Measurements from ENCODE around the gene SLC29A2. TPM values are rescaled to one million over a fixed set of nuclear protein-coding genes. Genes with fewer than 3 reads are reported as not detected.

The SLC29A2 gene
- total RNA-seq (ENCODE audit: low replicate concordance) = 6.9 and 15.3 TPM in 2 replicates

DNA sequence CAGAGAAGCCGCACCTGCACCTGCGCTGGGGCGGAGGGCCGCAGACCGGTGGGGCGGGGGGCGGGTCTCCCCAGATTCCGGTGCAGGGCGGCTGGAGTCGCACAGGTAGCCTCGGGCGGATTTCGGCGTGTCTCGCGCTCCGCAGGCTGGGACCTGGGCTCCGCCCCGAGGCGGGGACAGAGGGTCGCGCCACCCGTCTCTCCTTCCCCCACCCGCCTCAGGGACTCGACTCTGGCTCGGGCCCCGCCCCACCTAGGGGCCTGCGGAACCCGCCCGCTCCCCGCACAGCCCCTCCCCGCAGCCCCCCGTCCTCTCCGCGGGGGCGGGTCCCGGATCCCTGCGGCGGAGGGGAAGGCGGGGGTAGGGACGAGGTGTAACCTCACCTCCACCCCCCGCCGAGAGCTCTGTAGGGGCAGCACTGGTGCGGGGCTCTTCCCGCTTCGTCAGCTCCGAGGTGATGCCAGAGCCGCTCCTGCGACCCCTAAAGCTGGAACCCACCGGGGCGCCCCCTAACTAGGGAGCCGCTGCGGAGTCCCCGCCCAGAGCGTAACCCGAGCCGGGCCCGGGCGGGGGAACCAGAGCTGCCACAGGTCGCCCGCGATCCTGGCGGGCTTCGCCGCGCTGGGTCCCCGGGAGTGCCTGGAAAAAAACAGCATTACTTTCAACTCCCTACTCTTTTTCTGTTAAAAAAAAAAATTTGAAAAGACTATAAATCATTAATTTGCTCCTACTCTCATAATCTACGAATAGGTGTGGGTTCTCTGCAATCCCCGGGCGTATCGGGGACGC, at the start of gene SLC29A2:
SLC29A2 (minus strand) TSS at position 134 of the 789 bp plus-strand sequence. CDS start 169 bp downstream, outside the sequence.
- Histone ChIP-seq H3K27ac (peak within 1 kb of the TSS; percentile 76), H3K9ac (no peak within 1 kb of the TSS)

GRCh38 chr11:66420671-66421476, 49.3 kb upstream of the SLC29A2 start, which contains the start of gene NPAS4:
Gene NPAS4 (plus strand): TSS chr11:66421035. CDS start chr11:66421180, 145 bp downstream.
- TF ChIP-seq EZH2phosphoT487 (IDR thresholded peaks at IDR 0.05) (peak; percentile 98), EZH2 (IDR thresholded peaks at IDR 0.05) (peak; percentile 100), CTCF (IDR thresholded peaks at IDR 0.05) (no peak)
- Histone ChIP-seq H3F3A (ENCODE audit: low read depth) (peaks cover 9% of the 10 kb centered on the region), H3K27me3 (peaks cover 37% of the 10 kb centered on the region), H3K4me3 (peak within 1 kb of the TSS; percentile 31), H3K36me3 (no peaks in the 10 kb centered on the region), H3K9ac (no peak within 1 kb of the TSS), H3K79me2 (ENCODE audit: low read depth) (no peaks in the 10 kb centered on the region), H3K4me1 (peaks cover 16% of the 10 kb centered on the region), H3K4me2 (peak within 1 kb of the TSS; percentile 72), H3K27ac (no peak within 1 kb of the TSS), H2AFZ (replicated peaks) (no peak within 1 kb of the TSS), H3K9me3 (ENCODE audit: low read depth) (no peaks in the 10 kb centered on the region), H4K20me1 (ENCODE audit: low read depth) (peaks cover 56% of the 10 kb centered on the region)
- peak; percentile 49 for DNase-seq (ENCODE audit: low spot score)
- H3K27ac Mint-ChIP-seq = no peak within 1 kb of the TSS
- H3K4me3 Mint-ChIP-seq = peak within 1 kb of the TSS; percentile 41
- H3K9me3 Mint-ChIP-seq = no peaks in the 10 kb centered on the region
- peaks cover 29% of the 10 kb centered on the region for H3K4me1 Mint-ChIP-seq
- peaks cover 41% of the 10 kb centered on the region for H3K27me3 Mint-ChIP-seq (ENCODE audit: insufficient read depth, low read depth)
- peaks cover 4% of the 10 kb centered on the region for H3K36me3 Mint-ChIP-seq

More for the DNA sequence above, at the start of gene SLC29A2:
- DNase-seq (ENCODE audit: low spot score) = peak; percentile 97
- peaks cover 11% of the 10 kb centered on the region for H4K20me1 ChIP-seq (ENCODE audit: low read depth)
- Mint-ChIP-seq H3K4me3 (peak within 1 kb of the TSS; percentile 95), H3K27me3 (ENCODE audit: insufficient read depth, low read depth) (peaks cover 3% of the 10 kb centered on the region), H3K36me3 (peaks cover 9% of the 10 kb centered on the region), H3K4me1 (peaks cover 24% of the 10 kb centered on the region), H3K9me3 (no peaks in the 10 kb centered on the region), H3K27ac (peak within 1 kb of the TSS; percentile 50)
- no peaks in the 10 kb centered on the region for H3K9me3 ChIP-seq (ENCODE audit: low read depth)
- peaks cover 22% of the 10 kb centered on the region for H3K79me2 ChIP-seq (ENCODE audit: low read depth)
- H3K4me1 ChIP-seq = peaks cover 15% of the 10 kb centered on the region
- TF ChIP-seq CTCF (IDR thresholded peaks at IDR 0.05) (no peak), EZH2 (IDR thresholded peaks at IDR 0.05) (peak; percentile 28), EZH2phosphoT487 (IDR thresholded peaks at IDR 0.05) (no peak)
- H3K27me3 ChIP-seq = no peaks in the 10 kb centered on the region
- peak within 1 kb of the TSS; percentile 89 for H2AFZ ChIP-seq (replicated peaks)
- H3K36me3 ChIP-seq = no peaks in the 10 kb centered on the region
- H3K4me2 ChIP-seq = peak within 1 kb of the TSS; percentile 87
- peak within 1 kb of the TSS; percentile 81 for H3K4me3 ChIP-seq
- peaks cover 49% of the 10 kb centered on the region for H3F3A ChIP-seq (ENCODE audit: low read depth)

- Mint-ChIP-seq H3K9me3 (no peaks in the 10 kb centered on the region), H3K4me3 (peak overlapping the region; percentile 71), H3K4me1 (peaks cover 29% of the 10 kb centered on the region), H3K27me3 (ENCODE audit: insufficient read depth, low read depth) (peaks cover 41% of the 10 kb centered on the region), H3K27ac (no peak overlapping the region), H3K36me3 (peaks cover 4% of the 10 kb centered on the region)
- no peak overlapping the region for H3K27ac ChIP-seq
- peaks cover 37% of the 10 kb centered on the region for H3K27me3 ChIP-seq
- H3K4me3 ChIP-seq = peak overlapping the region; percentile 31
- H3K4me2 ChIP-seq = peak overlapping the region; percentile 72
- no peak overlapping the region for H3K9ac ChIP-seq
- H3K4me1 ChIP-seq = peaks cover 16% of the 10 kb centered on the region
- no peaks in the 10 kb centered on the region for H3K79me2 ChIP-seq (ENCODE audit: low read depth)
- peak; percentile 85 for DNase-seq (ENCODE audit: low spot score)
- H3K36me3 ChIP-seq = no peaks in the 10 kb centered on the region
- no peak overlapping the region for H2AFZ ChIP-seq (replicated peaks)
- peaks cover 9% of the 10 kb centered on the region for H3F3A ChIP-seq (ENCODE audit: low read depth)
- TF ChIP-seq CTCF (IDR thresholded peaks at IDR 0.05) (no peak), EZH2 (IDR thresholded peaks at IDR 0.05) (no peak), EZH2phosphoT487 (IDR thresholded peaks at IDR 0.05) (no peak)
- H4K20me1 ChIP-seq (ENCODE audit: low read depth) = peaks cover 56% of the 10 kb centered on the region
- H3K9me3 ChIP-seq (ENCODE audit: low read depth) = no peaks in the 10 kb centered on the region
These were observed 48.3 kb upstream of the SLC29A2 start for GRCh38 chr11:66419825-66420224.

Data from neural progenitor cell (in vitro differentiated cells).